HG03135 (cell line): Measurements from ENCODE around the gene TMEM130.
"Not testable (repeated sequence)": the region's sequence is repeated elsewhere in the genome, so short reads cannot be mapped to it uniquely, and the experiment has no call there.

Experiments
- ATAC-seq: cut with Tn5 transposase; IDR thresholded peaks from one replicate; pipeline ENCODE4 v1.9.1; 2021; ENCODE audit warnings: mild to moderate bottlenecking, moderate library complexity; ENCODE audit not compliant: unreplicated experiment

Gene TMEM130

GRCh38 chr7:98877692-98878364 lies 8.0 kb upstream of the TMEM130 start:
- ATAC-seq, result no peak

GRCh38 chr7:98877146-98877545 lies 7.3 kb upstream of the TMEM130 start:
- ATAC-seq, result no peak

- no peak for ATAC-seq
Observed at GRCh38 chr7:98875501-98875900, 5.7 kb upstream of the TMEM130 start.

- no peak for ATAC-seq
Observed at GRCh38 chr7:98874942-98875341, 5.1 kb upstream of the TMEM130 start.

GRCh38 chr7:98873610-98874009 lies 3.8 kb upstream of the TMEM130 start:
- ATAC-seq, result not testable (repeated sequence)

- no peak for ATAC-seq
Observed at GRCh38 chr7:98872328-98872924, 2.6 kb upstream of the TMEM130 start.

- no peak for ATAC-seq
Observed at GRCh38 chr7:98870807-98871491, 1.1 kb upstream of the TMEM130 start.

GRCh38 chr7:98870121-98870651 lies 372 bp upstream of the TMEM130 start:
- peak; percentile 77 for ATAC-seq

GRCh38 chr7:98869027-98869596 lies 702 bp downstream of the TMEM130 start:
- ATAC-seq, result no peak

- ATAC-seq, result no peak
Observed at GRCh38 chr7:98868450-98868849, 1.4 kb downstream of the TMEM130 start.

- no peak for ATAC-seq
Observed at GRCh38 chr7:98866765-98867164, 3.0 kb downstream of the TMEM130 start.

- no peak for ATAC-seq
Observed at GRCh38 chr7:98866351-98866750, 3.5 kb downstream of the TMEM130 start.

- ATAC-seq, result no peak
Observed at GRCh38 chr7:98864731-98865453, 4.9 kb downstream of the TMEM130 start.

GRCh38 chr7:98863601-98864000 lies 6.2 kb downstream of the TMEM130 start:
- ATAC-seq, result no peak

GRCh38 chr7:98862716-98863420 lies 6.9 kb downstream of the TMEM130 start:
- no peak for ATAC-seq

GRCh38 chr7:98862203-98862602 lies 7.6 kb downstream of the TMEM130 start:
- ATAC-seq, result no peak

- ATAC-seq, result no peak
Observed at GRCh38 chr7:98860071-98860470, 9.7 kb downstream of the TMEM130 start.

GRCh38 chr7:98855610-98856422 lies 14.0 kb downstream of the TMEM130 start:
- no peak for ATAC-seq

GRCh38 chr7:98852826-98853225 lies 17.0 kb downstream of the TMEM130 start:
- no peak for ATAC-seq
